Psoas muscle (tissue), 8 donors: ENCODE results near the gene CREB1. TPM values are rescaled to one million over a fixed set of nuclear protein-coding genes. Genes with fewer than 3 reads are reported as not detected.

Experiments used
- ATAC-seq, 4 donors: fragments of 200-7000 bp; cut with Tn5 transposase; one replicate each; pipeline ENCODE4 v1.9.1; 2020; ENCODE audit warnings: moderate library complexity in 3 of 4, mild to moderate bottlenecking in 2 of 4
- DNase-seq, 2 donors: peaks; one replicate each; pipeline ENCODE4 v3.0.0-alpha.2; 2020
- H3K27ac ChIP-seq: fragments of 200-600 bp; one replicate; pipeline ENCODE4 v1.8.0; 2022
- H3K27me3 ChIP-seq, 3 donors: fragments of 200-600 bp in 1 of 3; one replicate each; pipeline versions ENCODE4 v1.6.1 to v1.8.0; 2013 to 2022; ENCODE audit warnings: low read length in 2 of 3, mild to moderate bottlenecking in 2 of 3, moderate library complexity in 1 of 3; ENCODE audit not compliant: insufficient read depth in 3 of 3
- H3K36me3 ChIP-seq, 2 donors: fragments of 200-600 bp in 1 of 2; one replicate each; pipeline versions ENCODE4 v1.6.1 to v1.8.0; 2013 to 2022; ENCODE audit warnings: low read depth in 1 of 2, mild to moderate bottlenecking in 1 of 2, moderate library complexity in 1 of 2; ENCODE audit not compliant: insufficient read depth in 1 of 2
- H3K4me1 ChIP-seq: fragments of 200-600 bp; one replicate; pipeline ENCODE4 v1.8.0; 2022
- H3K4me3 ChIP-seq: fragments of 200-600 bp; one replicate; pipeline ENCODE4 v1.8.0; 2022; ENCODE audit warnings: mild to moderate bottlenecking
- H3K9me3 ChIP-seq: fragments of 200-600 bp; one replicate; pipeline ENCODE4 v1.8.0; 2022
- WGBS, 3 donors: extraction: QIAGEN DNeasy Blood & Tissue Kit; methylation state at CpG; one replicate each; pipeline versions ENCODE4 v1.1.6 to v1.1.7; 2013; 5-methylcytosine and 5-hydroxymethylcytosine counted together
- intact Hi-C, 2 donors: fragments of 100-400 bp; cut with DNase I; formaldehyde crosslinking; loops; one replicate each; pipeline versions ENCODE4 v1.11.0 to v1.14.2; 2022
- polyA plus RNA-seq, 3 donors: library from polyadenylated mRNA; stranded (reverse); fragments of 200-250 nt; gene quantifications; one replicate each; pipeline ENCODE4 v1.2.3, GENCODE V29; 2013
- total RNA-seq, 4 donors: library from RNA; stranded (reverse); fragmentation: NEBNext Ultra II Directional in 2 of 4; extraction: Animal tissue kit (Norgen Biotek cat#: 25700) in 2 of 4; gene quantifications; one replicate each; pipeline versions ENCODE4 v1.2.1 to v1.2.4, GENCODE V29; 2021 to 2023
- TF ChIP-seq, protein P1 (sequence below): fragments of 200-600 bp; IDR thresholded peaks from one replicate; pipeline ENCODE4 v1.8.0; 2022; ENCODE audit warnings: antibody characterized with exemption
- donor health status: healthy with polysubstance abuse.
- donor health status: DM: no; HTN: no; CAD: no; lungs with moderate emphysema.
- donor health status: Bipolar disorder and iron deficiency.
- donor health status: healthy.
- donor health status: DM: yes; HTN: yes; CAD: no.
- donor health status: DM: no; HTN: no; CAD: no.
- donor health status: DM: no; HTN: no; CAD: no.
- donor health status: DM: yes; HTN: yes; CAD: no.

Gene CREB1
- total and polyA plus RNA-seq, 7 donors: 3.5 to 27.9 (median 18.4) TPM

DNA sequence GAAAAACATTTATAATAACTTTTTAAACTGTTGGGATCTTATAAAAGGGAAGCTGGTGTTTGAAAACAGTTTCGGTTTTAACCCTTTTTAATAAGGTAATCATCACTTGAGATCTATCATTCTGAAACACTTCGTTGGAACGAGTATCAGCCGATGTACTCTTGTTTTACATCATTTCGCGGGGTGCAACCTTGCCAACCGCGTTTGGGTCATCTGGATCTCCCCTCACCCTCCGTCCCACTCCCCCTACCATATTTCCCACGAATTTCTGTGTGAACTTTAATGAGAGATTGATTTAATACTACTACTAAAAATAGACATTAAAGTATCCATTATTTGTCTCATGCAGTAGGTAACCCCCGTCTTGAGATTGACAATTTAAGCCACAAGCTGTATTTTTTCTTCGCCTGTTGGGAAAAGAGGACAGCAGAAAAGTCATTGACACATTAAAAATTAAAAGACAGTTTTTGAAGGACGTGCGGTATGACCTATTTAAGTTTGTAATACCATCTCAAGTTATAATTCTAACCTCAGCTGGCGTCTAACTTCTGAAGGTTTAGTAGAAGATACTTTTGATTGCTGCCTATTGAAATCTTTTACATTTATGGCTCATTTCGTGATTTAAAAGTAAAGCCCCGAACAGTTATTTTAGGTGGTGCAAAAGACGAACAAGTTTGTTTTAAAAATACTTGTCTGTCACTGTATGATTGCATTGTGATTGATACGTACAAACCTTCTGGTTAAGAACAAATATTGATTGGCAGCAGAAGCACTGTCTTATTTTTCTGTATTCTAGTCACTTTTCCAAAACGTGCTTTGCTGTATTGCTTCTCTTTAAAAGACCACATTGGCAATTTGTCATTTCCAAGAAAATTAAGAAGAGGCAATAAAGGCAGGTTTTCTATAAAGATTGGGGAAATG, 1.5 kb downstream of the CREB1 start:
- intact Hi-C loops: loop anchor here in 1 of 2 donors (5.0 kb wide), 2 partner anchors 36 to 181 kb away; partner anchors contain the start of gene CCNYL1
- 4 to 6% (median 4%) methylated on average over 20 of the region's 20 CpGs for WGBS, 3 donors

DNA sequence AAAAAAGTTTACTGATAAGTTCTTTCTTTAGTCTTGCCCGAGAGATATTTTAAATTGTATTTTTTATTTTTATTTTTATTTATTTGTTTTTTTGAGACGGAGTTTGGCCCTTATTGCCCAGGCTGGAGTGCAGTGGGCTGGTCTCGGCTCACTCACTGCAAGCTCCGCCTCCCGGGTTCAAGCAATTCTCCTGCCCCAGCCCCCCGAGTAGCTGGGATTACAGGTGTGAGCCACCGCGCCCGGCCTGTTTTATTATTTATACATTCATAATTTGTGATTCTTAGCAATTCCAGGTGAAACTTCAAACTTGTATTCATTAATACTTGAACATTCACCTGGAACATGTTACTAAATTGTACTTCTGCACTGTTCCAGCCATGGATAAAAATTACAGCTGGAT, 2.9 kb downstream of the CREB1 start:
- H3K4me3 ChIP-seq: peak overlapping the region; percentile 85
- H3K27ac ChIP-seq: peak overlapping the region; percentile 91
- TF ChIP-seq, protein P1, sequence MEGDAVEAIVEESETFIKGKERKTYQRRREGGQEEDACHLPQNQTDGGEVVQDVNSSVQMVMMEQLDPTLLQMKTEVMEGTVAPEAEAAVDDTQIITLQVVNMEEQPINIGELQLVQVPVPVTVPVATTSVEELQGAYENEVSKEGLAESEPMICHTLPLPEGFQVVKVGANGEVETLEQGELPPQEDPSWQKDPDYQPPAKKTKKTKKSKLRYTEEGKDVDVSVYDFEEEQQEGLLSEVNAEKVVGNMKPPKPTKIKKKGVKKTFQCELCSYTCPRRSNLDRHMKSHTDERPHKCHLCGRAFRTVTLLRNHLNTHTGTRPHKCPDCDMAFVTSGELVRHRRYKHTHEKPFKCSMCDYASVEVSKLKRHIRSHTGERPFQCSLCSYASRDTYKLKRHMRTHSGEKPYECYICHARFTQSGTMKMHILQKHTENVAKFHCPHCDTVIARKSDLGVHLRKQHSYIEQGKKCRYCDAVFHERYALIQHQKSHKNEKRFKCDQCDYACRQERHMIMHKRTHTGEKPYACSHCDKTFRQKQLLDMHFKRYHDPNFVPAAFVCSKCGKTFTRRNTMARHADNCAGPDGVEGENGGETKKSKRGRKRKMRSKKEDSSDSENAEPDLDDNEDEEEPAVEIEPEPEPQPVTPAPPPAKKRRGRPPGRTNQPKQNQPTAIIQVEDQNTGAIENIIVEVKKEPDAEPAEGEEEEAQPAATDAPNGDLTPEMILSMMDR: no peak
- DNase-seq (no peak), ATAC-seq (no peak)
- intact Hi-C loops: loop anchor here in 1 of 2 donors (5.0 kb wide), 2 partner anchors 35 to 180 kb away; partner anchors contain the start of gene CCNYL1
- WGBS, 3 donors: 85 to 91% (median 89%) methylated on average over 9 of the region's 9 CpGs
- H3K9me3 ChIP-seq: no peaks in the 10 kb centered on the region
- peaks cover 43% of the 10 kb centered on the region for H3K4me1 ChIP-seq
- H3K27me3 ChIP-seq: no peaks in the 10 kb centered on the region
- H3K36me3 ChIP-seq: no peaks in the 10 kb centered on the region

More for the DNA sequence above, 1.5 kb downstream of the CREB1 start:
- H3K9me3 ChIP-seq: no peaks in the 10 kb centered on the region
- peak overlapping the region; percentile 91 for H3K27ac ChIP-seq
- H3K36me3 ChIP-seq: no peaks in the 10 kb centered on the region
- ATAC-seq (no peak), DNase-seq (no peak)
- peak overlapping the region; percentile 85 for H3K4me3 ChIP-seq
- H3K27me3 ChIP-seq: no peaks in the 10 kb centered on the region
- TF ChIP-seq, protein P1: no peak
- H3K4me1 ChIP-seq: peaks cover 43% of the 10 kb centered on the region

DNA sequence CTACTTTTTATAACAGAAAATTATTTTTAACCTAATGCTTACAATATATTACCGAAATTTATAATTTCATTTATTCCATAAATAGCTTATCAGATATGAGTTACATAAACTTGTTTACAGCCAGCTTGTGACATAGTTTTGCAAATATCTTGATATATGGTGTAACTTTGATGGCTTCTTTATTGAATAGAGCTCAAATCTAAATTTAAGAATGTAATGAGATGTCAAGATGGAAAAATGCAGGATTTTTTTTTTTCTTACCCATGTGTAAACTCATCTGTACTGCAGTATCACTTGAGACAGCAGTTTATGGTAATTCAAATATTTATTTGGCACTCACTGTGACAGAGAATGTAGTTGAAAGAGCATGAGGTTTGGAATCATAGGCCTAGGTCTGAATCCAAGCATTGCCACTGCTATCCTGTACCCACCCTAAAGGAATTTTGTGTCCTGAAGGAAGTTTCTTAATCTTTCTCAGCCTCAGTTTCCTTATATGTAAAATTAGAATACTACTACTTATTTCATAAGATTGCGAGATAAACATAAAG, 3.8 kb downstream of the CREB1 start:
- H3K36me3 ChIP-seq: no peaks in the 10 kb centered on the region
- DNase-seq (no peak), ATAC-seq (no peak)
- H3K27ac ChIP-seq: peak overlapping the region; percentile 91
- TF ChIP-seq, protein P1: no peak
- intact Hi-C loops: loop anchor here in 1 of 2 donors (5.0 kb wide), 2 partner anchors 34 to 179 kb away; partner anchors contain the start of gene CCNYL1
- no peaks in the 10 kb centered on the region for H3K27me3 ChIP-seq
- no peaks in the 10 kb centered on the region for H3K9me3 ChIP-seq
- peaks cover 43% of the 10 kb centered on the region for H3K4me1 ChIP-seq
- H3K4me3 ChIP-seq: no peak overlapping the region
- 71 to 81% (median 73%) methylated on average over 2 of the region's 2 CpGs for WGBS, 3 donors

DNA sequence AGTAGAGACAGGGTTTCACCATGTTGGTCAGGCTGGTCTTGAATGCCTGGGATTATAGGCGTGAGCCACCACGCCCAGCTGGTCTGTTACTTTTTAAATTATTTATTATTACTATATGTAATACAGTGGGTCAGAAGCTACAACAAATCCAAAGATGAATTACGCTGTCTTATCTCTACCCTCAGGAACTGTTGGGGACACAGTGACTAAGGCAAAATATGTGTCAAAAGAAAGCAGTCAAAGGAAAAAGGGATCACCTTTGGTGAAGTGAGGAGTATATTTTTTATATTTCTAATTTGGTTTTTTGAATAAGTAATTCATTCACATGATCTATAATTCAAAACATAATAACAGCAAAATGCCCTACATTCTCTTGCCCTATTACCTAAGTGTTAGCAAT, 4.7 kb downstream of the CREB1 start:
- Histone ChIP-seq H3K27ac (peak overlapping the region; percentile 91), H3K4me3 (no peak overlapping the region), H3K36me3 (no peaks in the 10 kb centered on the region), H3K9me3 (no peaks in the 10 kb centered on the region), H3K4me1 (peaks cover 43% of the 10 kb centered on the region), H3K27me3 (no peaks in the 10 kb centered on the region)
- TF ChIP-seq, protein P1: no peak
- ATAC-seq (no peak), DNase-seq (no peak)
- intact Hi-C loops: loop anchor here in 1 of 2 donors (5.0 kb wide), 2 partner anchors 33 to 178 kb away; partner anchors contain the start of gene CCNYL1
- 94 to 95% (median 95%) methylated on average over 3 of the region's 3 CpGs for WGBS, 3 donors
